Naive thymus-derived CD8-positive, alpha-beta T cell (primary cell): ENCODE results near the gene CASP4. TPM values are rescaled to one million over a fixed set of nuclear protein-coding genes. Genes with fewer than 3 reads are reported as not detected.

Experiments
- ATAC-seq, 2 donors: fragments of 150-1000 bp; cut with Tn5 transposase in 1 of 2; sonication (Bioruptor Pico), chemical (Tn5 transposase) in 1 of 2; 1 replicate in 1 of 2; 2 replicates in 1 of 2; pipeline ENCODE4 v1.10.0; 2021; ENCODE audit warnings: mild to moderate bottlenecking in 2 of 2, moderate library complexity in 2 of 2
- POLR2A ChIA-PET: fragments of 350-600 bp; sonication (Branson Sonifier 250); formaldehyde crosslinking; loops from one replicate; lab custom pipeline; 2021; ENCODE audit warnings: antibody characterized with exemption; lab: Charles Lee
- DNase-seq, 10 donors: peaks; one replicate each; pipeline versions ENCODE4 v3.0.0 to v3.0.0-alpha.2; 2020 to 2022
- H3K27ac Mint-ChIP-seq, 10 donors: one replicate each; pipeline ENCODE4 v1.8.0; 2020 to 2022; ENCODE audit warnings: mild to moderate bottlenecking in 10 of 10, mixed read lengths in 10 of 10, moderate library complexity in 4 of 10, inconsistent platforms in 1 of 10
- H3K27me3 Mint-ChIP-seq, 5 donors: one replicate each; pipeline ENCODE4 v1.8.0; 2021 to 2022; ENCODE audit warnings: mixed read lengths in 5 of 5
- H3K36me3 Mint-ChIP-seq, 3 donors: one replicate each; pipeline ENCODE4 v1.8.0; 2020 to 2022; ENCODE audit warnings: mixed read lengths in 3 of 3, mild to moderate bottlenecking in 2 of 3, inconsistent platforms in 1 of 3
- H3K4me1 Mint-ChIP-seq, 4 donors: one replicate each; pipeline ENCODE4 v1.8.0; 2021 to 2022; ENCODE audit warnings: mixed read lengths in 4 of 4
- H3K4me3 Mint-ChIP-seq, 10 donors: one replicate each; pipeline ENCODE4 v1.8.0; 2020 to 2022; ENCODE audit warnings: mild to moderate bottlenecking in 10 of 10, mixed read lengths in 10 of 10, moderate library complexity in 6 of 10, inconsistent platforms in 1 of 10
- H3K9me3 Mint-ChIP-seq, 9 donors: one replicate each; pipeline ENCODE4 v1.8.0; 2020 to 2022; ENCODE audit warnings: mixed read lengths in 9 of 9, mild to moderate bottlenecking in 3 of 9, inconsistent platforms in 1 of 9, moderate library complexity in 1 of 9
- polyA plus RNA-seq, 3 donors: library from polyadenylated mRNA; unstranded; fragments of 300-500 nt; fragmentation: Illumina TruSeq; gene quantifications; one replicate each; pipeline ENCODE4 v1.2.3, GENCODE V29; 2021
- total RNA-seq, 8 experiments: library from RNA in 2 of 8; stranded (reverse) in 2 of 8; gene quantifications; one replicate each; pipeline ENCODE4 v1.2.3 and lab custom pipeline; 2021 to 2026

The CASP4 gene
- total RNA-seq = 10 to 100 TPM; 77.2 to 81.9 TPM
- polyA plus RNA-seq = 10 to 100 TPM; 71.9 to 84.0 (median 76.5) TPM
- total RNA-seq (lab: John Stamatoyannopoulos, UW) = 50.8 to 95.9 (median 72.2) reads per million in 6 experiments

DNA sequence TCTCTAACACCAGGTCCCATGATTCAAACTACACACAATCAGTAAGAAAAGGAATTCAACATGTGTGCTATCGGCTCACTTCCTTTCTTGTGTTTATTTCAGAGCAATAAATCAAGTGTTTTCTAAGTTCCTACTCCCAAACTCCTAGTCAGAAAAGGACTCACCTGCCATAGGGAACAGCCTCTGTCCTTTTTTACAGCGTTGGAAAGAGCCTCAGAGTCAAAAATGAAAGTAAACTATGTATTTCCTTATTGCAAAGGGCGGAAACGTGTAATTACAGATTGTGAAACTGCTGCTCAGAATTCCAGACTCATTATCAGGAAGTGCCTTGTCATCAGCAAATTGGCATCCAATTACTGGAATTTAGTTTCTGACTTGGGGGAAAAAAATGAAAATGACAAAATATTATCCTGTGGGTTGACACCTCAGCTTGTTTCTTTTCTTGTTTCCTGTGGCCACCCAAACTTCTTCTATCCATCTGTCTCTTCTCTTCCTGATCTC is at the start of gene CASP4:
TSS of gene CASP4 (minus strand) at position 220 of the 501 bp plus-strand sequence. CDS start at position 171, 49 bp downstream.
- Mint-ChIP-seq H3K4me1 (peaks cover 23 to 45% (median 40%) of the 10 kb centered on the region in 4 donors), H3K9me3 (peaks cover 0 to 20% (median 10%) of the 10 kb centered on the region in 9 donors), H3K4me3 (peak within 1 kb of the TSS; percentile 91 to 100 (median 96)), H3K36me3 (peaks cover 20 to 37% (median 23%) of the 10 kb centered on the region in 3 donors), H3K27me3 (no peaks in the 10 kb centered on the region), H3K27ac (peak within 1 kb of the TSS; percentile 95 to 99 (median 98))
- DNase-seq (peak in 5 of 10 donors; percentile 11 to 59 (median 57)), ATAC-seq (peak; percentile 82 to 86)
- POLR2A ChIA-PET = no interaction called here

- H3K4me1 Mint-ChIP-seq = no peaks in the 10 kb centered on the region
- H3K27ac Mint-ChIP-seq = no peak overlapping the region
- no peak overlapping the region for H3K4me3 Mint-ChIP-seq
- no peak for DNase-seq
- no peaks in the 10 kb centered on the region for H3K9me3 Mint-ChIP-seq
- ATAC-seq = no peak
- H3K27me3 Mint-ChIP-seq = no peaks in the 10 kb centered on the region
- H3K36me3 Mint-ChIP-seq = no peaks in the 10 kb centered on the region
- POLR2A ChIA-PET = no interaction called here
Measured at GRCh38 chr11:105007463-105007862, 39.1 kb upstream of the CASP4 start.

- DNase-seq = no peak
- no peak overlapping the region for H3K4me3 Mint-ChIP-seq
- POLR2A ChIA-PET = no interaction called here
- no peaks in the 10 kb centered on the region for H3K27me3 Mint-ChIP-seq
- ATAC-seq = no peak
- H3K4me1 Mint-ChIP-seq = peaks cover 5 to 8% (median 5%) of the 10 kb centered on the region in 4 donors
- H3K9me3 Mint-ChIP-seq = no peaks in the 10 kb centered on the region
- no peak overlapping the region for H3K27ac Mint-ChIP-seq
- no peaks in the 10 kb centered on the region for H3K36me3 Mint-ChIP-seq
Measured at GRCh38 chr11:105005451-105005845, 37.1 kb upstream of the CASP4 start.

GRCh38 chr11:105004021-105004420 is 35.6 kb upstream of the CASP4 start:
- POLR2A ChIA-PET = no interaction called here
- H3K27me3 Mint-ChIP-seq = no peaks in the 10 kb centered on the region

GRCh38 chr11:105003151-105003550 is 34.8 kb upstream of the CASP4 start:
- POLR2A ChIA-PET = no interaction called here
- Mint-ChIP-seq H3K36me3 (no peaks in the 10 kb centered on the region), H3K4me3 (no peak overlapping the region), H3K4me1 (peaks cover 5 to 9% (median 7%) of the 10 kb centered on the region in 4 donors), H3K27ac (no peak overlapping the region), H3K9me3 (no peaks in the 10 kb centered on the region), H3K27me3 (no peaks in the 10 kb centered on the region)
- no peak for ATAC-seq
- no peak for DNase-seq

More at GRCh38 chr11:105004021-105004420, 35.6 kb upstream of the CASP4 start:
- DNase-seq = no peak
- H3K4me3 Mint-ChIP-seq = no peak overlapping the region
- no peak overlapping the region for H3K27ac Mint-ChIP-seq
- H3K9me3 Mint-ChIP-seq = no peaks in the 10 kb centered on the region
- H3K4me1 Mint-ChIP-seq = peaks cover 5 to 9% (median 7%) of the 10 kb centered on the region in 4 donors
- no peak for ATAC-seq
- no peaks in the 10 kb centered on the region for H3K36me3 Mint-ChIP-seq

GRCh38 chr11:105000797-105001196 is 32.4 kb upstream of the CASP4 start:
- ATAC-seq = peak; percentile 61 to 75
- Mint-ChIP-seq H3K4me1 (peaks cover 5 to 9% (median 7%) of the 10 kb centered on the region in 4 donors), H3K27ac (peak overlapping the region in 1 of 10 donors; percentile 64), H3K4me3 (no peak overlapping the region), H3K27me3 (no peaks in the 10 kb centered on the region), H3K9me3 (no peaks in the 10 kb centered on the region), H3K36me3 (no peaks in the 10 kb centered on the region)
- POLR2A ChIA-PET = no interaction called here
- peak; percentile 2 to 63 (median 42) for DNase-seq

GRCh38 chr11:105000167-105000566 is 31.8 kb upstream of the CASP4 start:
- POLR2A ChIA-PET = no interaction called here
- ATAC-seq (no peak), DNase-seq (peak in 2 of 10 donors; percentile 8 to 36)
- no peak overlapping the region for H3K27ac Mint-ChIP-seq
- no peaks in the 10 kb centered on the region for H3K27me3 Mint-ChIP-seq
- H3K9me3 Mint-ChIP-seq = no peaks in the 10 kb centered on the region
- H3K4me3 Mint-ChIP-seq = no peak overlapping the region
- H3K36me3 Mint-ChIP-seq = no peaks in the 10 kb centered on the region
- H3K4me1 Mint-ChIP-seq = peaks cover 5 to 11% (median 7%) of the 10 kb centered on the region in 4 donors

DNA sequence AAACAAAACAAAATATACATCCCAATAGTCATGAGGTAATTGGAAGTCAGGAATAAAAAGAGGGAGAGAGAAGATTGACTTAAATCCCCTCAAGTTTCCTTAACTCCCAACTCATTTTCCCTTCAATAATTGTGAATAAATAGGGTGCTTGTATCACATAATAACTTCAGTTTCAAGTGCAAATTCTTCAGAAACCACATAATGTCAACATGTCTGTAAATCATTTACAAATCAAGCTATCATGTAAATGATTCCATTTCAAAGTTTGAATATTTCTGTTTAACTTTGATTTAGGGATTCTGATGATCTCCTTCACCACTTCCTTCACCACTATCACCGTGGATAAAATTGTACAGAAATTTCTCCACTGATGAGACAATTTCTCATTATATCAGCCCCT is 31.3 kb upstream of the CASP4 start:
- no peak overlapping the region for H3K4me3 Mint-ChIP-seq
- peaks cover 6 to 16% (median 10%) of the 10 kb centered on the region in 4 donors for H3K4me1 Mint-ChIP-seq
- H3K27ac Mint-ChIP-seq = no peak overlapping the region
- ATAC-seq (no peak), DNase-seq (no peak)
- H3K36me3 Mint-ChIP-seq = peaks cover 0 to 2% (median under 1%) of the 10 kb centered on the region in 3 donors
- POLR2A ChIA-PET = no interaction called here
- H3K27me3 Mint-ChIP-seq = no peaks in the 10 kb centered on the region
- H3K9me3 Mint-ChIP-seq = no peaks in the 10 kb centered on the region

DNA sequence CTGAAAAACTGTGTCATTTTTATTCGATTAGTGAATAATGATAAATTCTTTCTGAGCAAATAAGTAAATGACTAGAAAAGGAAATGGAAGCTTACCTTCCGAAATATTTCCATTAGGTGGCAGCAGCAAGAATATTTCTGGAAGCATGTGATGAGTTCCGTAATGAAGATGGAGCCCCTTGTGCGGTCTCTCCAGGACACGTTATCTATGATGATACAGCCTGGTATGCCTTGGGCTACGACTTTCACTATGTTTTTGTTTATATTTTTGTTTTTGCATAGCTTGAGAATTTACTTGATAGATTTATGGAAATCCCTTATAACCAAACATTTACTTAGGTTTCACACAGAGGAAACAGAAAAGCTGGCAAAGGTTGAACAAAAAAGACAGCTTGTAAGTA is 28.9 kb upstream of the CASP4 start:
- POLR2A ChIA-PET = no interaction called here
- Mint-ChIP-seq H3K4me3 (no peak overlapping the region), H3K4me1 (peaks cover 8 to 24% (median 16%) of the 10 kb centered on the region in 4 donors), H3K36me3 (peaks cover 0 to 4% (median 4%) of the 10 kb centered on the region in 3 donors), H3K9me3 (no peaks in the 10 kb centered on the region), H3K27ac (no peak overlapping the region), H3K27me3 (no peaks in the 10 kb centered on the region)
- DNase-seq (no peak), ATAC-seq (no peak)

- ATAC-seq = no peak
- Mint-ChIP-seq H3K4me1 (peaks cover 2 to 15% (median 9%) of the 10 kb centered on the region in 4 donors), H3K9me3 (peaks cover 0 to 2% (median 0%) of the 10 kb centered on the region in 9 donors), H3K27me3 (no peaks in the 10 kb centered on the region), H3K4me3 (no peak overlapping the region), H3K36me3 (peaks cover 0 to 4% (median 4%) of the 10 kb centered on the region in 3 donors), H3K27ac (no peak overlapping the region)
- DNase-seq = no peak
- POLR2A ChIA-PET = no interaction called here
Measured at GRCh38 chr11:104995001-104995408, 26.6 kb upstream of the CASP4 start.

DNA sequence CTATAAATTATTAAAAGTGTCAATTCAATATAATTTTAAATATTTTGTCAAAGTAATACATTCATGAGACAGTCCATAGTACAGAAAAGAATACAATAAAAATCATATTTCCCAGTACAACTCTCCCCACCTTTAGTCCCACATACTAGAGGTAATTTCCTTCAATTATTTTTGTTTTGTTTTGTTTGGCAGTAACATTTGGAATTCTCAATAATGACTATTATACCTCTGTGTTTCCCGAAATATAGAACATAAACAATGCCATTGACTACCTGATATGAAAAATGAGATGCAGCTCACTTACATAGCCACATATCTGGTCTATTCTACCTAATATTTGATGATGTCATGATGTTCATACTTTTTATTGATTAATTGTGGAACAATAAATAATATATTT is 24.4 kb upstream of the CASP4 start:
- ATAC-seq (no peak), DNase-seq (no peak)
- no peak overlapping the region for H3K4me3 Mint-ChIP-seq
- peaks cover 2 to 15% (median 9%) of the 10 kb centered on the region in 4 donors for H3K4me1 Mint-ChIP-seq
- H3K27me3 Mint-ChIP-seq = no peaks in the 10 kb centered on the region
- no peak overlapping the region for H3K27ac Mint-ChIP-seq
- peaks cover 0 to 10% (median 10%) of the 10 kb centered on the region in 3 donors for H3K36me3 Mint-ChIP-seq
- H3K9me3 Mint-ChIP-seq = peaks cover 0 to 8% (median 3%) of the 10 kb centered on the region in 9 donors
- POLR2A ChIA-PET = no interaction called here

GRCh38 chr11:104991994-104992393 is 23.6 kb upstream of the CASP4 start:
- H3K9me3 Mint-ChIP-seq = peaks cover 0 to 14% (median 3%) of the 10 kb centered on the region in 9 donors
- peaks cover 0 to 16% (median 10%) of the 10 kb centered on the region in 3 donors for H3K36me3 Mint-ChIP-seq
- no peak overlapping the region for H3K27ac Mint-ChIP-seq
- H3K27me3 Mint-ChIP-seq = no peaks in the 10 kb centered on the region
- DNase-seq (no peak), ATAC-seq (no peak)
- POLR2A ChIA-PET = no interaction called here
- no peak overlapping the region for H3K4me3 Mint-ChIP-seq
- peaks cover 2 to 15% (median 9%) of the 10 kb centered on the region in 4 donors for H3K4me1 Mint-ChIP-seq

GRCh38 chr11:104984808-104985207 is 16.4 kb upstream of the CASP4 start:
- ATAC-seq (no peak), DNase-seq (no peak)
- Mint-ChIP-seq H3K9me3 (peaks cover 0 to 20% (median 2%) of the 10 kb centered on the region in 9 donors), H3K36me3 (peaks cover 0 to 13% (median 7%) of the 10 kb centered on the region in 3 donors), H3K4me1 (no peaks in the 10 kb centered on the region), H3K27me3 (no peaks in the 10 kb centered on the region), H3K4me3 (no peak overlapping the region), H3K27ac (no peak overlapping the region)
- POLR2A ChIA-PET = no interaction called here
